Natural killer cell treated with Interleukin-12 subunit alpha and Interleukin-12 subunit beta and Interleukin-15 and Interleukin-18, amount 100 ng/mL, for 72 hours (primary cell): ENCODE data around the gene DNAJC28. TPM values are rescaled to one million over a fixed set of nuclear protein-coding genes. Genes with fewer than 3 reads are reported as not detected.
"Not testable (repeated sequence)": the region's sequence is repeated elsewhere in the genome, so short reads cannot be mapped to it uniquely, and the experiment has no call there.

ENCODE experiments used
- ATAC-seq, 2 donors: fragments of 150-1000 bp; cut with Tn5 transposase in 1 of 2; sonication (Bioruptor Pico), chemical (Tn5 transposase) in 1 of 2; 2 replicates each; pipeline ENCODE4 v1.10.0; 2021
- DNase-seq: peaks from one replicate; pipeline ENCODE4 v3.0.0; 2022; ENCODE audit warnings: low spot score
- H3K27ac Mint-ChIP-seq, 2 donors: 1 replicate in 1 of 2; 2 replicates in 1 of 2; pipeline ENCODE4 v1.8.0; 2022; ENCODE audit warnings: mixed read lengths in 2 of 2, mild to moderate bottlenecking in 1 of 2, moderate library complexity in 1 of 2
- H3K27me3 Mint-ChIP-seq, 2 donors: 1 replicate in 1 of 2; 2 replicates in 1 of 2; pipeline ENCODE4 v1.8.0; 2022; ENCODE audit warnings: mixed read lengths in 2 of 2
- H3K36me3 Mint-ChIP-seq: one replicate; pipeline ENCODE4 v1.8.0; 2022; ENCODE audit warnings: mixed read lengths
- H3K4me1 Mint-ChIP-seq, 2 donors: 1 replicate in 1 of 2; 2 replicates in 1 of 2; pipeline ENCODE4 v1.8.0; 2022; ENCODE audit warnings: low read depth in 2 of 2, mixed read lengths in 2 of 2, mild to moderate bottlenecking in 1 of 2
- H3K4me3 Mint-ChIP-seq: one replicate; pipeline ENCODE4 v1.8.0; 2022; ENCODE audit warnings: mixed read lengths
- H3K9me3 Mint-ChIP-seq: 2 replicates; pipeline ENCODE4 v1.8.0; 2022; ENCODE audit warnings: mixed read lengths
- total RNA-seq, 2 donors: library from RNA; stranded (reverse); gene quantifications; one replicate each; pipeline ENCODE4 v1.2.3, GENCODE V29; 2022

Gene DNAJC28
- total RNA-seq, 2 donors from 2014 or later: 0.52 to 0.86 TPM

- H3K9me3 Mint-ChIP-seq: no peaks in the 10 kb centered on the region
- no peaks in the 10 kb centered on the region for H3K36me3 Mint-ChIP-seq
- peak overlapping the region in 1 of 2 donors; percentile 45 for H3K27ac Mint-ChIP-seq
- H3K27me3 Mint-ChIP-seq: no peaks in the 10 kb centered on the region
- no peak overlapping the region for H3K4me3 Mint-ChIP-seq
- ATAC-seq (no peak), DNase-seq (no peak)
- peaks cover 14 to 15% of the 10 kb centered on the region in 2 donors for H3K4me1 Mint-ChIP-seq
These were observed 14.4 kb downstream of the DNAJC28 start for GRCh38 chr21:33477066-33477465.

- no peaks in the 10 kb centered on the region for H3K27me3 Mint-ChIP-seq
- H3K27ac Mint-ChIP-seq: no peak overlapping the region
- no peak overlapping the region for H3K4me3 Mint-ChIP-seq
- no peak for DNase-seq
- no peaks in the 10 kb centered on the region for H3K36me3 Mint-ChIP-seq
- no peak for ATAC-seq
- peaks cover 2 to 7% of the 10 kb centered on the region in 2 donors for H3K4me1 Mint-ChIP-seq
- H3K9me3 Mint-ChIP-seq: no peaks in the 10 kb centered on the region
These were observed 18.2 kb downstream of the DNAJC28 start for GRCh38 chr21:33473344-33473743.

GRCh38 chr21:33470701-33471100 is 20.8 kb downstream of the DNAJC28 start:
- peaks cover 0 to 4% of the 10 kb centered on the region in 2 donors for H3K4me1 Mint-ChIP-seq
- no peak overlapping the region for H3K4me3 Mint-ChIP-seq
- ATAC-seq: no peak
- no peak overlapping the region for H3K27ac Mint-ChIP-seq
- no peaks in the 10 kb centered on the region for H3K36me3 Mint-ChIP-seq
- no peaks in the 10 kb centered on the region for H3K27me3 Mint-ChIP-seq
- no peak for DNase-seq
- no peaks in the 10 kb centered on the region for H3K9me3 Mint-ChIP-seq

GRCh38 chr21:33469183-33469582 is 22.3 kb downstream of the DNAJC28 start:
- H3K9me3 Mint-ChIP-seq, H3K4me1 Mint-ChIP-seq, ATAC-seq, H3K27me3 Mint-ChIP-seq, H3K27ac Mint-ChIP-seq, DNase-seq, H3K4me3 Mint-ChIP-seq, H3K36me3 Mint-ChIP-seq: not testable (repeated sequence)

- DNase-seq: no peak
- H3K27me3 Mint-ChIP-seq: no peaks in the 10 kb centered on the region
- no peak overlapping the region for H3K4me3 Mint-ChIP-seq
- H3K27ac Mint-ChIP-seq: no peak overlapping the region
- ATAC-seq: no peak
- H3K36me3 Mint-ChIP-seq: no peaks in the 10 kb centered on the region
- no peaks in the 10 kb centered on the region for H3K4me1 Mint-ChIP-seq
- H3K9me3 Mint-ChIP-seq: no peaks in the 10 kb centered on the region
These were observed 29.8 kb downstream of the DNAJC28 start for GRCh38 chr21:33461538-33462250.

GRCh38 chr21:33458861-33459260 is 32.7 kb downstream of the DNAJC28 start:
- H3K9me3 Mint-ChIP-seq: no peaks in the 10 kb centered on the region
- H3K4me3 Mint-ChIP-seq: no peak overlapping the region
- ATAC-seq (no peak), DNase-seq (no peak)
- H3K4me1 Mint-ChIP-seq: no peaks in the 10 kb centered on the region
- no peaks in the 10 kb centered on the region for H3K36me3 Mint-ChIP-seq
- H3K27ac Mint-ChIP-seq: no peak overlapping the region
- H3K27me3 Mint-ChIP-seq: no peaks in the 10 kb centered on the region

GRCh38 chr21:33455686-33456446 is 35.6 kb downstream of the DNAJC28 start:
- Mint-ChIP-seq H3K4me3 (no peak overlapping the region), H3K4me1 (no peaks in the 10 kb centered on the region), H3K27me3 (no peaks in the 10 kb centered on the region), H3K27ac (no peak overlapping the region), H3K36me3 (peaks cover 11% of the 10 kb centered on the region), H3K9me3 (no peaks in the 10 kb centered on the region)
- DNase-seq (no peak), ATAC-seq (no peak)

- H3K4me3 Mint-ChIP-seq: no peak overlapping the region
- no peaks in the 10 kb centered on the region for H3K9me3 Mint-ChIP-seq
- peaks cover 11% of the 10 kb centered on the region for H3K36me3 Mint-ChIP-seq
- DNase-seq (no peak), ATAC-seq (no peak)
- H3K27ac Mint-ChIP-seq: no peak overlapping the region
- no peaks in the 10 kb centered on the region for H3K4me1 Mint-ChIP-seq
- no peaks in the 10 kb centered on the region for H3K27me3 Mint-ChIP-seq
These were observed 39.2 kb downstream of the DNAJC28 start for GRCh38 chr21:33452362-33452761.

GRCh38 chr21:33451634-33452071 is 39.9 kb downstream of the DNAJC28 start:
- Mint-ChIP-seq H3K4me3 (no peak overlapping the region), H3K9me3 (no peaks in the 10 kb centered on the region), H3K27me3 (no peaks in the 10 kb centered on the region), H3K36me3 (peaks cover 11% of the 10 kb centered on the region), H3K4me1 (no peaks in the 10 kb centered on the region), H3K27ac (no peak overlapping the region)
- ATAC-seq: no peak
- DNase-seq: no peak

GRCh38 chr21:33449616-33450015 is 41.9 kb downstream of the DNAJC28 start:
- H3K36me3 Mint-ChIP-seq: peaks cover 11% of the 10 kb centered on the region
- no peaks in the 10 kb centered on the region for H3K27me3 Mint-ChIP-seq
- no peaks in the 10 kb centered on the region for H3K9me3 Mint-ChIP-seq
- no peaks in the 10 kb centered on the region for H3K4me1 Mint-ChIP-seq
- ATAC-seq (no peak), DNase-seq (no peak)
- H3K27ac Mint-ChIP-seq: no peak overlapping the region
- no peak overlapping the region for H3K4me3 Mint-ChIP-seq

GRCh38 chr21:33446620-33447019 is 44.9 kb downstream of the DNAJC28 start:
- DNase-seq, H3K4me3 Mint-ChIP-seq, H3K9me3 Mint-ChIP-seq, H3K27ac Mint-ChIP-seq, H3K27me3 Mint-ChIP-seq, H3K36me3 Mint-ChIP-seq, H3K4me1 Mint-ChIP-seq, ATAC-seq: not testable (repeated sequence)

- Mint-ChIP-seq H3K4me3 (no peak overlapping the region), H3K27me3 (no peaks in the 10 kb centered on the region), H3K4me1 (no peaks in the 10 kb centered on the region), H3K9me3 (no peaks in the 10 kb centered on the region), H3K27ac (no peak overlapping the region), H3K36me3 (no peaks in the 10 kb centered on the region)
- DNase-seq (no peak), ATAC-seq (no peak)
These were observed 47.0 kb downstream of the DNAJC28 start for GRCh38 chr21:33444499-33444898.

GRCh38 chr21:33443194-33443593 is 48.3 kb downstream of the DNAJC28 start:
- Mint-ChIP-seq H3K27ac (no peak overlapping the region), H3K4me3 (no peak overlapping the region), H3K9me3 (no peaks in the 10 kb centered on the region), H3K27me3 (no peaks in the 10 kb centered on the region), H3K36me3 (peaks cover 5% of the 10 kb centered on the region), H3K4me1 (no peaks in the 10 kb centered on the region)
- ATAC-seq (no peak), DNase-seq (no peak)
